GM19193 (cell line): ENCODE data around the gene SLC4A2.

Experiments used
- POLR2A ChIP-seq: IDR thresholded peaks from 4 replicates; pipeline ENCODE4 v1.6.1; 2011; ENCODE audit not compliant: insufficient read depth, insufficient read length; ENCODE audit errors: extremely low read depth

Gene SLC4A2

DNA sequence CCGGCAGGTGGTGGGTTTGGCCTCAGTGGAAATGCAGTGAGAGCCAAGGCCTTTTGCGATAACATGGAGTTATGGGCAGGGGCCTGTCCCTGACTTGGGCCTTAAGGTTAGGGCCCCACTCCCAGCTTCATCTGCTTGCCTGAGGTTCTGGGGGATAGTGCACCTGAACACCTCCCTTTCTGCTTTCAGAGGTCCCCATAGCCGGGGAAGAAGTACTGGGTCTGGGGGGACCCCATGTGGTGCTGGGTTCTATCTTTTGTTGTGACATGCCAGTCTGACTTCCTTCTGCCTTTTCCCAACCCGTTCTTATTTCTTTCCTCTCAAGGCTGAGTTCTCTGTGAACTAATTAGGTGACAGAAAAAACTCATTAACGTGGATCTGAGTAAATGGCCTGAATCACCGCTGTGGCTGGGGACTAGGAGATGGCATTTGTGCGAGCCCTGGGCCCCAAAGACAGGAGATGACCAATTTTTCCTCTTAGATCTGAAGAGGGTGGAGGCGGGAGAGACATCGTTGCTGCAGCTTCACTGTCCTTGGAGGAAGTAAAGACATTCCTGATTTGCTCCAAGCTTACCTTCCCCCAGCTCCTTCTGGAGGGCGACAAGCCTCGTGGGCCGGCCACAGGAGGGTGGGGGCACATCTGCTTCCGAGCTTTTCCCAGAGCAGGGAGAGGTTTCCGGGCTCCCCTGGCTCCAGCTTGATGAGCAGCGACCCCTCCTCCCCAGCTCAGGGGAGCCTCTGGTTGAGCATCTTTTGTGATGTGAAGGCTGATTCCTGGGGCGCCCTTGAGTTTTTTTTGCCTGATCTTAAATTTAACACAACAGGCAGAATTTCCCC lies 28.8 kb downstream of the SLC4A2 start:
- no peak for TF ChIP-seq POLR2A

- no peak for TF ChIP-seq POLR2A
These were observed 29.7 kb downstream of the SLC4A2 start for GRCh38 chr7:151088856-151089699.

DNA sequence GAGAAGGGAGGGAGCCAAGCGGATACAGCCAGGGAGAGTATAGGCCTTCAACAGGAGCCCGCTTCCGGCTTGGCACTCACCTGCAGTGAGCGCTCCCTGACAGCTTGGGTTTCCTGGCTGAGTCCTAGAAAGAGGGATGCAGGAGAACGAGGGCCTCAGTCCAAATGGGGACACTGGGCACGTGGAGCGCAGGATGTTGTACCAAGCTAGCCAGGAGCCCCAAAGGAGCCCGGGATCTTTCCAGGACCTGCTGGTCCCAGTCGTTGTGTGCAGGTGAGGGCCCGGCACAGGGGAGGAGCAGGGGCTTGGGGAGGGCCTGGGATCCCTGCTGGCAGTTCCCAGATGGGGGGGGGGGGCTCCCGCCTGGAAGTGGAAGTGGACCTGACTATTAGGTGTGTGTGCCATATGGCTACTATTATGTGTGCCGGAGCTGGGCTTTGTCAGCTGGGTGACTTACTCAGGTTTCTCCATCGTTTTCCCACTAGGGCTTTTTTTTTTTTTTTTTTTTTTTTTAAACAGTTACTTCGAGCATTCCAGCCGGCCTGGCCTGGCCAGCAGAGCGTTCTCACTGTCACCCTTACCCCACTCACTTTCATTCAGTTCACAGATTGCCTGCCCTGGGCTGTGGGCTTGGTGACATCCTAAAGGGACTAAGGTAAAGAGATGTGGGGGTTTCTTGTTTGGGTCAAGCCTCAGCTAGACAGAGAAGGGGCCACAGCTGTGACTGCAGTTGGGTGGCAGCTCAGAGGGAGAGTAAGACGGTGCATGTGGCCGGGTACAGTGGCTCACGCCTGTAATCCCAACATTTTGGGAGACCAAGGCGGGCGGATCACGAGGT lies 30.7 kb downstream of the SLC4A2 start:
- TF ChIP-seq POLR2A = no peak

DNA sequence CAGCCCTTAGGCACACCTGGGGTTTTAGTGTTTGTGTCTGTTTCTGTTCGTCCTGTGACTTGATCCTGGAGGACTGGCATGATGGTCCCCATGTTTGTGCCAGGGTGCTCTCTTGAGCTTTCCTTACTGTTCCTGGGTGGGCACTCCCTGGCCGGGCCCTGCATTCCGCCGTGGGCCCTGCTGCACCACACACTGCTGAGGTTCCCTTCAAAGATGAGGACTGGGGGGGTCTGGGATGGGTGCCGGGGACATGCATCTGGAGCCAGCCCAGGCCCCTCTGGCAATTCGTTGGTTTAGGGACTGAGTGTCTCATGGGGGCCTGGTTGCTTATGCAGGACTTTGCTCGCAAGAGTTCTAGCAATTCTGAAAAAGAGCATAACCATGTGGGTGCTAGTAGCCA lies 31.6 kb downstream of the SLC4A2 start:
- TF ChIP-seq POLR2A = no peak

DNA sequence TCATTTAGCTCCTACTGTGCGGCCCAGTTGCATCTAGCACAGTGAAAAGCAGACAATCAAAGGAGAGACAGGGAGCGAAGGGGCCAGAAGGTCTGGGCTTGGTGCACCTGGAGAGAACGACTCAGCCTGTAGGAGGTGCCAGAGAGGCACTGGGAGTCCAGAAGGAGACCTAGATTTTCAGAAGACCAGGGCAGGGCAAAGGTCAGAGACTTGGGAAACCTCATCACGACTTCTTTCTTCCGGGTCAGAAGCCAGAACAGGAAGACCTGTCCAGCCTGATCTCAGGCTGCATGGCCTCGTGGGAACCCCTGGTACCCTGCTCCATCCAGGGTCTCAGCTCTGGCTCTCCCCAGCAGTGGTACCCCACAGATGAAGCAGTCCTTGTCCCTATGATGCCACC lies 32.0 kb downstream of the SLC4A2 start:
- no peak for TF ChIP-seq POLR2A

DNA sequence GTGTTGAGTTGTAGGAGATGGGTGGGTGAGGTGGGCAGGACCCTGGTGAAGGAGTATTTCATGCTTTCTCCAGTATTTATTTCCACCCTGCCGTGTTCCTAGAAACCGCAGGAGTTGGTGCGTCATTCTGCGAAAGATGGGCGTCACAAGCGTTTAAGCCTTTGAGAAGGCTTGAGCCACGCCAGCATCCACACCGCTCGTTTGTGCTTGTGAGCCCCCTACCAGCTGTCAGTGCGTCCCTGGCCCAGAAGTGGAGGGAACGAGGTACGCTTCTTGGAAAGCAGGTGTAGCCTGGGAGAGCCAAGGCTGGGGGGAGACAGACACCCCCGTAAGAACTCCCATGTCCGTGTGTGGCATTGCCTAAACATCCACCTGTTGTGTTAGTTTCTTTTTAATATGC lies 32.6 kb downstream of the SLC4A2 start:
- no peak for TF ChIP-seq POLR2A

- no peak for TF ChIP-seq POLR2A
These were observed 34.4 kb downstream of the SLC4A2 start for GRCh38 chr7:151093748-151094147.

DNA sequence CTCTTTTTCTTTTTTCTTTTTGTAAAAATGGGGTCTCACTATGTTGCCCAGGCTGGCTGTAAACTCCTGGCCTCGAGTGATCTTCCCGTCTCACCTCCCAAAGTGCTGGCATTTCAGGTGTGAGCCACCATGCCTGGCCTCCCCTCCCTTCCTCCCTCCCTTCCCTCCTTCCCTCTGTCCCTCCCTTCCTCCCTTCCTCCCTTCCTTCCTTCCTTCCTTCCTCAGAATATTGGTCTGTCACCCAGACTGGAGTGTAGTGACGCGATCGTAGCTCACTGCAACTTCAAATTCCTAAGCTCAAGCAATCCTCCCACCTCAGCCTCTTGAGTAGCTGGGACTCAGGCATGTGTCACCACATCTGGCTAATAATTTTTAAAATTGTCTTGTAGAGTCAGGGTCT lies 35.3 kb downstream of the SLC4A2 start:
- TF ChIP-seq POLR2A = no peak

DNA sequence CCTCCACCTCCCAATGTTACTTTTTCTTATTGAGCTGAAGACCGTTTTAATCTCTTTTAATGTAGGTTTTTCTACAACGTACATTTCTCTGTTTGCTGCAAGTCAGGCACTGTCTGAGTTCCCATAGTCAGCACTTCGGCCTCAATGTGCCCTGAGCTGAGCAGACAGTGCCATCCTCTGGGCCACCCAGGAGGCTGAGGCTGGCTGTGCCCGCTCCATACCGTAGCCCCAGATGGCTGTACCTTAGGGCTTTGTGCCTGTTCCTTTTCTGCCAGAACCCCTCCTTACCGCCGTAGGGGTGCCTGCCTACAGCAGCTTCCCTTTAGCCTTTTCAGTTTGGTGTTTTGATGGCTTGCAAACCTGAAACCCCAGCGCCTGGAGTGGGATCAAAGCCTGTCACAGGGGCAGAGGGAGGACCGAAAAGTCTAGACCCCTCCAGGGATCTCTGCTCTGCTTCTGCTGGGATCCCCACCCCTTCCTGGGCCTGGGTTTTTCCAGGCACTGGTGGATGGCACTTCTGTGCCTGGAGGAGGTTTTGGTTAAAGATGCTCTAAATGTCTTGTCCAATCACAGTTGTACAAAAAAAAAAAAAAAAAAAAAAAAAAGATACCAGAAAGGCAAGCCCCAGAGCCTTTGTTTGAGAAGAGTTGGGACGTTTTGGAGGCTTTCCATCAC lies 35.9 kb downstream of the SLC4A2 start:
- no peak for TF ChIP-seq POLR2A

- no peak for TF ChIP-seq POLR2A
These were observed 36.6 kb downstream of the SLC4A2 start for GRCh38 chr7:151095828-151096475.

DNA sequence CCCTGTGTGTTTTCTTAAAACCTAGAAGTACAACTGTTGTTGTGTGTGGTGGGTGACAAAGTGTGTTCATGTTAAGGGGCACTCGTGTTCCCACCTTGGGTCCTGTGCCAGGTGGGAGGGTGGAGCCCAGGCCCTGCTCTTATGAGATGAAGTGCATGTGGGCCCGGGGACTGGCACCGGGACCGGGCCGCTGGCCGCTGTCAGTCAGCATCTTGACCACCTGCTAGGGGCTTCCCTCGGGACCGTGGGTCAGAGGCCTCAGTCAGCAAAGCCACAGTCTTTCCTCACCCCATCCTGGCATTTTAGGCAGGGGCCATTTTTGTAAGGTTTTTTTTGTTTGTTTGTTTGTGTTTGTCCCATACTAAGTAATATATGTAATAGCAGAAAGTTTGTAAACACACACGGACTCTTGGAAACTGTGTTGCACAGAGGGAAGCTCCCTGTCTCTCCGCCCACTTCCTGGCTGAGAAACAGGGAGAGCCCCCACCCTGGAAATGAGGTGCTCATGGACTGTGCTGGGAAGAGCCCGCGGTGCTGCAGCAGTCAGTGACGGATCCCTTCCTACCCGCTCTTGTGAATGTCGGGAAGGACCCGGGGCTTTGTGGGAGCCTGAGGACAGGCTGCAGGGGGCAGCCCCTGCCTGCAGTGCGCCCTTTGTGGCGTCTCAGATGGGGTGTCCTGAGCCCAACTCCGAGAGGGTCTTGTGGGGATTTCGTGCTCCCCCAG lies 40.3 kb downstream of the SLC4A2 start:
- TF ChIP-seq POLR2A = no peak

GRCh38 chr7:151100921-151101320 lies 41.5 kb downstream of the SLC4A2 start:
- TF ChIP-seq POLR2A = no peak

DNA sequence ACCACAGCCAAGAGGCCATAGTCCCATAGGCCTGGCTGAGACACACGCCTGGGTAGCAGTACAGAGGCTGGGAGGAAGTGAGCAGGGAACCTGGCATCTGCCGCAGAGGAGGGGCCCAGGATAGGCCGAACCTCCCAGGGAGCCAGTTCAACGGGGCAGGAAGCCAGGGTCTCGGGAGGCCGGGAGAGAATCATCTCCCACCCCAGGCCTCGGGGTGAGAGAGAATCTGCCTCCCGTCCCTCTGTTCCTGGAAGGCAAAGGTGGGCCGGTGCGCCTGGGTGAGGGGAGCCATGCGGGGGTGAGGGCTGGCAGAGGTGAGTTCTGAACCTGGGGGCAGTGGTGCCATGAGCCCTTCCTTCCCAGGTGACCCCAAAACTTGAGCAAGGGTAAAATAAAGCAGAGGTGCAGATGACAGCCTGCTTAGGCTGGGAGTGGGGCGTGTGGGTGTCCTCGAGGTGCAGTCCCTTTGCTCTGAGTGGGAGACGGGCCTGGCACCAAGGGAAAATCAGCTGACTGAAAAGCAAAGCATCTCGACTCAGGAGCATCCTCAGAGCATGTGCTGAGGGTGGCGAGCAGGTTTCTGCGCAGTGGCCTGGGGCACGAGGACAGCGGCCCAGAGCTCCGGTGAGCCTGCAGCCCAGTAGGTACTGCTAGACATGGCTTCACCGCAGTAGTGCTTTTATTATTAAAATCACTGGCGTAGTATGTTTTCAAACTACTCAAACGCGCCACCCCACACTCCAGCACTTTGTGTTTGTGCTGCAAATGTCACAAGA lies 42.4 kb downstream of the SLC4A2 start:
- TF ChIP-seq POLR2A = no peak

- TF ChIP-seq POLR2A = no peak
These were observed 43.6 kb downstream of the SLC4A2 start for GRCh38 chr7:151102991-151103390.
